IPS-15b (cell line): ENCODE measurements around the gene DGCR2.
"Not testable (repeated sequence)": the region's sequence is repeated elsewhere in the genome, so short reads cannot be mapped to it uniquely, and the experiment has no call there.

Source experiments
- H3K27me3 ChIP-seq: one replicate; pipeline ENCODE4 v1.6.1; 2013; ENCODE audit warnings: low read length; ENCODE audit not compliant: control insufficient read depth, insufficient read depth
- H3K36me3 ChIP-seq: one replicate; pipeline ENCODE4 v1.6.1; 2013; ENCODE audit warnings: low read length; ENCODE audit not compliant: control insufficient read depth, insufficient read depth
- H3K4me1 ChIP-seq: one replicate; pipeline ENCODE4 v1.6.1; 2013; ENCODE audit warnings: mild to moderate bottlenecking, low read length; ENCODE audit not compliant: control insufficient read depth, insufficient read depth
- H3K4me3 ChIP-seq: one replicate; pipeline ENCODE4 v1.5.1; 2013; ENCODE audit warnings: low read depth, low read length
- H3K9ac ChIP-seq: one replicate; pipeline ENCODE4 v1.6.1; 2013; ENCODE audit warnings: low read depth, mild to moderate bottlenecking, low read length
- H3K9me3 ChIP-seq: one replicate; pipeline ENCODE4 v1.6.1; 2013; ENCODE audit warnings: mild to moderate bottlenecking, low read length; ENCODE audit not compliant: control insufficient read depth, insufficient read depth

Gene DGCR2

DNA sequence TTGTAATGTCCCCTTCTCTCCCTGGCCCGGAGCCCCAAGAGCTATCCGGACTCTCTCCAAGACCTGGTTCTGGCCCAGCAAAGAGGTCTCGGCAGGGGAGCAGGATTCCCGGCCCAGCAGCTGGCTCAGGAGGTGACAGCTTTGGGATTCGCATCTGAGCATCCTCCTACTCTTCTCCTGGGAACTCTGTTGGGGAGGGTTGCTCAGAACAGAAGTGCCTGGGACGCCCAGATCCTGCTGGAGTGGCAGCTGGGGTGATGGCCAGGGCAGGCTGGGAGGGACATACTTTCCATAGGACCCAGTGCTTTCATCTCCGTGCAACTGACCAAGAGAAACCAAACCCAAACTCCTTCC is 102.6 kb downstream of the DGCR2 start:
- no peaks in the 10 kb centered on the region for H3K36me3 ChIP-seq
- no peaks in the 10 kb centered on the region for H3K27me3 ChIP-seq
- H3K9me3 ChIP-seq: no peaks in the 10 kb centered on the region
- no peaks in the 10 kb centered on the region for H3K4me1 ChIP-seq
- no peak overlapping the region for H3K4me3 ChIP-seq
- H3K9ac ChIP-seq: no peak overlapping the region

DNA sequence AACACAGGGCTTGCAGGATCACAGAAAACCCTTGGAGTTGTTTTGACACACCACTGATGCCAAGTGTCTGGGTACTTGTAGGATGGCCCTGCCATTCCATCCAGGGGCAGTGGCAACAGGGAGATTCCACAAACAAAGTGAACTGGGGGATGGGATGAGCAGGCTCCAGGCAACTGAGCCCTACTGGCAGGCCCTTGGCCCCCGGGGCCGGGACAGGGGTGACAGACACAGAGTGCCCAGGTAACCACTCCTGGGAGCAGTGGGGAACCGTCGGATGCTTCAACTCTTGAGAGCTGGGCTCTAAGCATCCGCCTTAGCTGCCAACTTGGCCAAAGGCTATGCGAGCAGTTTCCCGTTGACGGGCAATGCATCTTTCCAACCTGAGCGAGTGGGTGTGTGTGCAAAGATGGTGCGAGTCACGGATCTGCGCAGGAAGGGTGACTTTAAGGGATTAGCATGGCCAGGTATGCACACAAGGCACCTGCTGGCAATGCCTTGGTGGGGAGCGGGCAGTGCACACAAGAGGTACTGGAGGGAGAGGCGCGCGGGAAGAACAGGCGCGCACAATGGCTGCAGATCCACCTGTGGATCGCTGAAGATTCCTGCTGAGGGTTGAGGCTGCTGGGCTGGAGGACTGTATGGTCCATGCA is 103.1 kb downstream of the DGCR2 start:
- H3K4me1 ChIP-seq: no peaks in the 10 kb centered on the region
- H3K36me3 ChIP-seq: no peaks in the 10 kb centered on the region
- no peaks in the 10 kb centered on the region for H3K27me3 ChIP-seq
- no peaks in the 10 kb centered on the region for H3K9me3 ChIP-seq
- H3K4me3 ChIP-seq: no peak overlapping the region
- no peak overlapping the region for H3K9ac ChIP-seq

DNA sequence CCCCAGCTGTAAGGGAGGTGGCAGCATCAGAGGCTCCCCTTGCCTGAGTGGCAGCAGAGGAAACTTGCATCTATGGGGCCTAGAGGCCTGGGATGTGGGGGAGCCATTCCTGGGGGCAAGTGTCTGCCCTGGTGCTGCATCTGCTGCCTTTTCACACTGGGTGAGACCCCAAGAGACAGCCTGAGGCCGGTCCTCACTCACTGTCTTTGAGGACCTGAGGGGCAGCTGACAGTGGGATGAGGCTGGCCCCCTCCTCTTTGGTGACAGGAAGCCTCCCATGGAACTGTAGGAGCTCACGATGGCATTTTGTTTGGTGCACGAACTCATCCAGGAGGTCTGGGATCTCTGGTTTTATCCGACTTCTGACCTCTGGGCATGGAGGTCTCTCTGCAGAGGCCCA is 104.0 kb downstream of the DGCR2 start:
- Histone ChIP-seq H3K9me3 (no peaks in the 10 kb centered on the region), H3K27me3 (no peaks in the 10 kb centered on the region), H3K4me3 (no peak overlapping the region), H3K36me3 (no peaks in the 10 kb centered on the region), H3K9ac (no peak overlapping the region), H3K4me1 (no peaks in the 10 kb centered on the region)

DNA sequence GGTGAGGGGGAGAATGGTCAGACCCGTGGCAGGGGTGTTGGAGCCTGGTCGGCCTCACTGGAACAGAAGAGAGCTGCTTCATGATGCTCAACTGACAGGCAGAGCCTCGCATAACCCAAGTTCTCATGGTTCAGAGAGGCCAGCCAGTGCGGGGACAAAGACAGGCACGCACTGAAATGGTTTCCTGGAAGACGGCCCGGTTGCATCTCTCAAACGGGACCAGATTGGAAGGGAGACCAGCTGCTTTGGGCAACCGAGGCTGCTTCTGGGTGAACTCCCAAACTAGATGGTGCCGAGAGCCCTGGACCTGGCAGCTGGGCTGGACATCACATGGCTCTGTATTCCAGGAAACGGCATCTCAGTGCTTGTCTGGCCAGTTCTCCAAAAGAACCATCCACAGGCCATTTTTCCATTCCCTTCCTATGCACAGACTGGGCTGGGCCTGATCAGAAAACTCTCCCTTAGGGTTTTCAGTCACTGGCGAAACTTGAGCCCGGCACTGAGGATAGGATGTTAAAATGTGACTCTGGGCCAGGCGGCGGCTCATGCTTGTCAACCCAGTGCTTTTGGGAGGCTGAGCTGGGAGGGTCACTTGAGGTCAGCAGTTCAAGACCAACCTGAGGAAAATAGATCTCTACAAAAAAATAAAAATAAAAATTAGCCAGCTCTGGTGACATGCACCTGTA is 106.0 kb downstream of the DGCR2 start:
- H3K4me1 ChIP-seq: no peaks in the 10 kb centered on the region
- no peak overlapping the region for H3K9ac ChIP-seq

DNA sequence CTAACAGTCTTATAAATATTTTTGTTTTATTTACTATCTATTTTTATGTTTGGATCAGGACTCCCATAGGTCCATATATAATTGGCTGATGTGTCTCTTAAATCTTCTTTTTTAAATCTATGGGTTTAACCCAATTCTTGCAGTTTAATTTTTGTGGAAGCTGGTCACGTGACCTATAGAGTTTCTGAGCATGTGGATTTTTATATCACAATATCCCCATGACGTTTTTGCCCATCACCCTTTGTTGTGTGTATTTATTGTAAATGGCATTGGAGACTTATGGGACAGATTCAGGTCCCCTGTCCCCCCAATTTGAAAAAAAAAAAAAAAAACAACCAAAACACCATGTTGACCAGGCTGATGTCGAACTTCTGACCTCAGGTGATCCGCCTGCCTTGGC is 107.3 kb downstream of the DGCR2 start:
- Histone ChIP-seq H3K4me1 (no peaks in the 10 kb centered on the region), H3K9me3 (no peaks in the 10 kb centered on the region), H3K36me3 (no peaks in the 10 kb centered on the region), H3K27me3 (no peaks in the 10 kb centered on the region), H3K9ac (no peak overlapping the region), H3K4me3 (no peak overlapping the region)

More for the DNA sequence above, 106.0 kb downstream of the DGCR2 start:
- no peaks in the 10 kb centered on the region for H3K36me3 ChIP-seq
- H3K4me3 ChIP-seq: no peak overlapping the region
- H3K9me3 ChIP-seq: no peaks in the 10 kb centered on the region
- H3K27me3 ChIP-seq: no peaks in the 10 kb centered on the region

DNA sequence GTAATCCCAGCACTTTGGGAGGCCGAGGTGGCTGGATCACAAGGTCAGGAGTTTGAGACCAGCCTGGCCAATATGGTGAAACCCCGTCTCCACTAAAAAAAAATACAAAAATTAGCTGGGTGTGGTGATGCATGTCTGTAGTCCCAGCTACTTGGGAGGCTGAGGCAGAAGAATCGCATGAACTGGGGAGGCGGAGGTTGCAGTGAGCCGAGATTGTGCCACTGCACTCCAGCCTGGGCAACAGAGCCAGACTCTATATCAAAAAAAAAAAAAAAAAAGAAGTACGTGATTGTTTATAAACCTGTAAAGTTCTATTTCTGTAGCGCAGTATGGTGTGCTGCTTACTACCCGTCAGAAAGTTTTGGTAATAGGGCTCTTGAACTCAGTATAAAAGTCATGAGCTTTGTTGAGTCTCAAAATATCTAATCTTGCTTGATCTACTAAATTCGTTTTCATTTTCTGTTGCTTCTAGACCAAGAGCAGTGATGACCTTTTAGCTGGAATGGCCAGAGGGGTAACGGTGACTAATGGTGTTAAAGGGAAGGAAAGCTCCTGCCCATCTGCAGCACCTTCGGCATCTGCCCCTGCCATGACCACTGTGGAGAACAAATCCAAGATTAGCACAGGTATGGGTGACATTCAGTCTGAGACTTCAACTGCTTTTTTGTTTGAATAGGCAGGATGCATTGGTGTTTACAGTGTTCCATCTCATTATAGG is 108.2 kb downstream of the DGCR2 start:
- not testable (repeated sequence) for H3K9ac ChIP-seq, H3K4me3 ChIP-seq, H3K27me3 ChIP-seq, H3K36me3 ChIP-seq, H3K4me1 ChIP-seq, H3K9me3 ChIP-seq

DNA sequence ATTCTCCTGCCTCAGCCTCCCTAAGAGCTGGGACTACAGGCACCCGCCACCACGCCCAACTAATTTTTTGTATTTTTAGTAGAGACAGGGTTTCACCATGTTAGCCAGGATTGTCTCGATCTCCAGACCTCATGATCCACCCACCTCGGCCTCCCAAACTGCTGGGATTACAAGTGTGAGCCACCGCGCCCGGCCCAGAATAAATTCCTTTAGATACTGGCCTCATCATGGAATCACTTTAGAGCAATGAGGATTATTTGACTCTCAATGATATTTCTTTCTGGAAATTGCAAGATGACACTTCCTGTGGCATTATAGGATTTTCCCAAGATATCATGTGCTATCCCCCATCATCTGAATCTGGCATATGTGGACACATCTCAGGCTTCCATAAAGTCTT is 108.8 kb downstream of the DGCR2 start:
- H3K4me1 ChIP-seq, H3K27me3 ChIP-seq, H3K4me3 ChIP-seq, H3K9ac ChIP-seq, H3K36me3 ChIP-seq, H3K9me3 ChIP-seq: not testable (repeated sequence)

DNA sequence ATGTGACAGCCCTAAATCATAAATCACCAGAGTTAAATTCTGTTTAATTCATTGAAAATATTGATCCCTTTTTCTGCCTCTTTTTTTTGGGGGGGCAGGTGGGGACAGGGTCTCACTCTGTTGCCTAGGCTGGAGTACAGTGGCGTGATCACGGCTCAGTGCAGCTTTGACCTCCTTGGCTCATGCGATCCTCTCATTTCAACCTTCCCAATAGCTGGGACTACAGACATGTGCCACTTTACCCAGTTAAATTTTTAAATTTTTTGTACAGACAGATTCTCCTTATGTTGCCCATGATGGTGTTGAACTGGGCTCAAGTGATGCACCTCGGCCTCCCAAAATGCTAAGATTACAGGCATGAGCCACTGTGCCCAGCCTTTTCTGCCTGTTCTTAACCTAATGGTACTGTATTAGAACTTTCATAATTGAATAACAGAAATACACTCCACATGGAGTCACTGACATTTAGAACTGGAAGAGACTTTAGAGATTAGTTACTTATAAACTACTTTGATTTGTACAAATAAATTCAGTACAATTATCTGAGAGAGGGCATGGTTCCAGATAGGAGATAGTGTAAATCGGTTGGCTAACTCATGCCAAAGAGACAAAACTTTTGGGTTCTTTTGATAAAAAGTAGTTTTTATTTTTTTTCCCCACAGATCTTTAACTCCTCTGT is 109.8 kb downstream of the DGCR2 start:
- Histone ChIP-seq H3K4me3 (no peak overlapping the region), H3K9ac (no peak overlapping the region), H3K27me3 (no peaks in the 10 kb centered on the region), H3K36me3 (no peaks in the 10 kb centered on the region), H3K4me1 (no peaks in the 10 kb centered on the region), H3K9me3 (no peaks in the 10 kb centered on the region)

DNA sequence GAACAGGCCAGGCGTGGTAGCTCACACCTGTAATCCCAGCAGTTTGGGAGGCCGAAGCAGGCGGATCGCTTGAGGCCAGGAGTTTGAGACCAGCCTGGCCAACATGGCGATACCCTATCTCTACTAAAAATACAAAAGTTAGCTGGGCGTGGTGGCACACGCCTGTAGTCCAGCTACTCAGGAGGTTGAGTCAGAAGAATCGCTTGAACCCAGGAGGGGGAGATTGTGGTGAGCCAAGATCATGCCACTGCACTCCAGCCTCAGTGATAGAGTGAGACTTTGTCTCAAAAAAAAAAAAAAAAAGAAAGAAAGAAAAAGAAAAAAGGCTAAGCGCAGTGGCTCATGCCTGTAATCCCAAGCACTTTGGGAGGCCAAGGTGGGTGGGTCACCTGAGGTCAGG is 110.6 kb downstream of the DGCR2 start:
- not testable (repeated sequence) for H3K27me3 ChIP-seq, H3K4me1 ChIP-seq

DNA sequence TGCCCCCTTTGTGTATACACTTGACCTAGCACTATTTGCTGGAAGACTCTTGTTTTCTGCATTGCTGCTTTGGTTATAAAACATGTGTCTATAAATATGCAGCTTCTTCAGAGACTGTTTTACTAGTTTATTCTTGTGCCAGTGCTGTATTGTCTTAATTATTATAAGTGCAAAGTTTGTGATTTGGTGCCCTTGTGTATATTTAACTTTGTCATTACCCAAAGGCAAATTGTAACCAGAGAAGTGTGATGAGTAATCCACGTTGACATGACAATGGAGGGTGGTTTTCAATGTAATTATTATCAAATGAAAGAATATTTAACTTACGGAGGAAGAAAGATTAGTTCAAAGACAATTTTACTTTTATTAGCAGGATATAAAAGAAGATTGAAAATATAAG is 111.1 kb downstream of the DGCR2 start:
- Histone ChIP-seq H3K4me3 (no peak overlapping the region), H3K36me3 (no peaks in the 10 kb centered on the region)

More for the DNA sequence above, 110.6 kb downstream of the DGCR2 start:
- not testable (repeated sequence) for H3K36me3 ChIP-seq, H3K9ac ChIP-seq, H3K4me3 ChIP-seq, H3K9me3 ChIP-seq

DNA sequence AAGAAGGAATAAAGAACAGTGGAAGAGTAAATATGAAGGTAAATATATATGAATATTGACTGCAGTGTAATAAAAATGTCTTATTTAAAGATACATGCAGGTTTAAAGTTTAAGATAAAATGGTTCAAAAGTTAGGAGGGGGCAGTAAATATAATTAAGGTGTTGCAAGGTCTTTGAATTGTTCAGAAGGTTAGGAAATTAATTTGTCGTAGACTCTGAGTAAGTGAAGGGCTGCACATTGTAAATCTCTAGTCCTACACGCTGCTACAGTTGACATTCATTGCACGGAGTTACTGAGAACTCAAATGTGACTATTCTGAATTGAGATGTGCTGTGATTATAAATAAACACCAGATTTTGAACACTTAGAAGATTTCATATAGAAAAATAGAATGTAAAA is 116.3 kb downstream of the DGCR2 start:
- H3K9ac ChIP-seq: no peak overlapping the region

More for the DNA sequence above, 111.1 kb downstream of the DGCR2 start:
- H3K4me1 ChIP-seq: no peaks in the 10 kb centered on the region
- H3K9me3 ChIP-seq: no peaks in the 10 kb centered on the region
- no peak overlapping the region for H3K9ac ChIP-seq
- no peaks in the 10 kb centered on the region for H3K27me3 ChIP-seq

More for the DNA sequence above, 116.3 kb downstream of the DGCR2 start:
- Histone ChIP-seq H3K36me3 (no peaks in the 10 kb centered on the region), H3K4me1 (no peaks in the 10 kb centered on the region), H3K4me3 (no peak overlapping the region), H3K9me3 (no peaks in the 10 kb centered on the region), H3K27me3 (no peaks in the 10 kb centered on the region)
